ENCODE measurements around the gene PCID2.

The PCID2 gene

DNA sequence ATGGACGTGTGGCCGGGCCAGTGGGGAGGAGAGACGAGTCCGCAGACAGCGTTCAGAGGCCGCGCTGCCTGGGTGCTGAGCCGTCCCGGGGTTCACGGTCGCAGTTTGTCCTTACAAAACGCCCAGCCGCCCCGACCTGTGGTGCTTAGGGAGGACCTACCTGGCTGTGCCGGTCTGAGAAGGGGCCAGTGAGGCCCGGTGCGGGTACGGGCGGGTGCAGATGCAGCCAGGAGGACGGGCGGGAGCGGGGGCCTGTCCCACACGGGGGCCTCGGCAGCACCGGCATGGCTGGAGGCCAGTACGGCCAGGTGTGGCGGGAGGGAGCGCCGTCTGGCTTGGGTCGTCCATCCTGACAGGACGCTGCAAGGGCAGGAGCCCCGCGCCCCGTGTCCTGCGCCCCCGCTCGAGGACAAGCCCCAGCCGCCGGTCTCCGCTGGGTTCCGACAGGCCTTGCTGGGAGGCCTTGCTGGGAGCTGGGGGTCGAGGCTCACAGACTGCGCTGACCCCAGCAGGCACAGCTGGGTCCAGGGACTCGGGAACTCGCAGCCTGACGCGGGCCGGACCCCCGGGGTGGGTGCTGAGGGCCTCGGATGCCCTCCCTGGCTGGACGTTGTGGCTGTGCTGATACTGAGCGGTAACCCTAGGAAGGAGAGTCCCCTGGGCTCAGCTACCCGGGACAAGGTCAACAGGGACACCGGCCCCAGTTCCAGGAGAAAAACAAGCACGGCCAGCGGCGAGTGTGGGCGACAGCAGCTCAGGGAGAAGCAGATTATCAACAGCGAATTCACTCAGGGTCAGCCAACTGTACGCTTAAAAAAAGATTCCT, 55.3 kb downstream of the PCID2 start:
- Histone ChIP-seq H3K79me2 (no peaks in the 10 kb centered on the region), H2AFZ (peak overlapping the region; percentile 86), H3K27ac (peak overlapping the region; percentile 80), H3K9me3 (ENCODE audit: control insufficient read depth, low read length) (no peaks in the 10 kb centered on the region), H3K4me2 (ENCODE audit: low read length) (peak overlapping the region; percentile 99), H3K4me1 (peaks cover 3% of the 10 kb centered on the region), H3K9ac (no peak overlapping the region), H3K4me3 (ENCODE audit: low read depth, low read length) (peak overlapping the region; percentile 67), H3K36me3 (ENCODE audit: control insufficient read depth, insufficient read depth, low read length) (no peaks in the 10 kb centered on the region), H3K27me3 (ENCODE audit: control insufficient read depth, insufficient read depth, low read length) (no peaks in the 10 kb centered on the region)
- TF ChIP-seq CTCF (IDR thresholded peaks at IDR 0.05), result no peak

- Histone ChIP-seq H3K4me1 (peaks cover 3% of the 10 kb centered on the region), H3K27me3 (ENCODE audit: control insufficient read depth, insufficient read depth, low read length) (no peaks in the 10 kb centered on the region), H3K4me3 (ENCODE audit: low read depth, low read length) (peak overlapping the region; percentile 67), H3K27ac (no peak overlapping the region), H3K4me2 (ENCODE audit: low read length) (peak overlapping the region; percentile 99), H2AFZ (peak overlapping the region; percentile 86), H3K9me3 (ENCODE audit: control insufficient read depth, low read length) (no peaks in the 10 kb centered on the region), H3K79me2 (no peaks in the 10 kb centered on the region), H3K9ac (no peak overlapping the region), H3K36me3 (ENCODE audit: control insufficient read depth, insufficient read depth, low read length) (no peaks in the 10 kb centered on the region)
- no peak for TF ChIP-seq CTCF (IDR thresholded peaks at IDR 0.05)
Observed at GRCh38 chr13:113152691-113152983, 55.8 kb downstream of the PCID2 start.

- Histone ChIP-seq H3K27ac (no peak overlapping the region), H3K36me3 (ENCODE audit: control insufficient read depth, insufficient read depth, low read length) (no peaks in the 10 kb centered on the region)
Observed at GRCh38 chr13:113151745-113152690, 56.5 kb downstream of the PCID2 start.

GRCh38 chr13:113150550-113151365, 57.7 kb downstream of the PCID2 start:
- no peak overlapping the region for H3K4me2 ChIP-seq (ENCODE audit: low read length)
- H3K27ac ChIP-seq, result no peak overlapping the region
- H2AFZ ChIP-seq, result no peak overlapping the region
- no peak overlapping the region for H3K9ac ChIP-seq
- no peaks in the 10 kb centered on the region for H3K36me3 ChIP-seq (ENCODE audit: control insufficient read depth, insufficient read depth, low read length)
- no peaks in the 10 kb centered on the region for H3K9me3 ChIP-seq (ENCODE audit: control insufficient read depth, low read length)
- no peak overlapping the region for H3K4me3 ChIP-seq (ENCODE audit: low read depth, low read length)
- no peak for TF ChIP-seq CTCF (IDR thresholded peaks at IDR 0.05)
- H3K27me3 ChIP-seq (ENCODE audit: control insufficient read depth, insufficient read depth, low read length), result no peaks in the 10 kb centered on the region
- H3K79me2 ChIP-seq, result no peaks in the 10 kb centered on the region
- peaks cover 3% of the 10 kb centered on the region for H3K4me1 ChIP-seq

More at GRCh38 chr13:113151745-113152690, 56.5 kb downstream of the PCID2 start:
- TF ChIP-seq CTCF (IDR thresholded peaks at IDR 0.05), result no peak
- no peaks in the 10 kb centered on the region for H3K27me3 ChIP-seq (ENCODE audit: control insufficient read depth, insufficient read depth, low read length)
- peaks cover 3% of the 10 kb centered on the region for H3K4me1 ChIP-seq
- H3K9me3 ChIP-seq (ENCODE audit: control insufficient read depth, low read length), result no peaks in the 10 kb centered on the region
- H3K4me2 ChIP-seq (ENCODE audit: low read length), result peak overlapping the region; percentile 99
- no peak overlapping the region for H3K9ac ChIP-seq
- peak overlapping the region; percentile 67 for H3K4me3 ChIP-seq (ENCODE audit: low read depth, low read length)
- H2AFZ ChIP-seq, result peak overlapping the region; percentile 86
- no peaks in the 10 kb centered on the region for H3K79me2 ChIP-seq

Data from parathyroid adenoma (tissue), 2 donors.